ENCODE results near the gene AKAP7.
"Not testable (repeated sequence)": the region's sequence is repeated elsewhere in the genome, so short reads cannot be mapped to it uniquely, and the experiment has no call there.

The AKAP7 gene

GRCh38 chr6:131290955-131291354, 155.7 kb downstream of the AKAP7 start:
- DNase-seq (ENCODE audit: low read depth, low spot score): no peak

GRCh38 chr6:131292145-131292938, 157.1 kb downstream of the AKAP7 start:
- DNase-seq (ENCODE audit: low read depth, low spot score): peak; percentile 66

- DNase-seq (ENCODE audit: low read depth, low spot score): no peak
Measured at GRCh38 chr6:131293472-131293911, 158.2 kb downstream of the AKAP7 start.

DNA sequence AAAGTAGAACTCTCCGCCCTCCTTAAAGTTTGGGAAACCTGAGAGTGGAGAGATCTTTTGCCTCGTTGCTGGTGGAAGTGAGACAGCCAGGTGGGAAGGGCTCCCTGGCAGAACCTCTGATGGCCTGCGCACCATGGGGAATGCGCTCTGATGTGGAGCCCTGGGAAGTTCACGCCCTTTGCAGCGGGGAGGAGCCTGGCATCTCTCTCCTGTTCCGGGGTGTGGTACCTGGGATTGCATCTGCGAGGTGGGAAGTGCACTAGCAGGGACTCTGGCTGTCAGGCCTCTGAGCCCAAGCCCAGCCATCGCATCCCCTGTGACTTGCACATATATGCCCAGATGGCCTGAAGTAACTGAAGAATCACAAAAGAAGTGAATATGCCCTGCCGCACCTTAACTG, 159.8 kb downstream of the AKAP7 start:
- DNase-seq (ENCODE audit: low read depth, low spot score): peak; percentile 96

DNA sequence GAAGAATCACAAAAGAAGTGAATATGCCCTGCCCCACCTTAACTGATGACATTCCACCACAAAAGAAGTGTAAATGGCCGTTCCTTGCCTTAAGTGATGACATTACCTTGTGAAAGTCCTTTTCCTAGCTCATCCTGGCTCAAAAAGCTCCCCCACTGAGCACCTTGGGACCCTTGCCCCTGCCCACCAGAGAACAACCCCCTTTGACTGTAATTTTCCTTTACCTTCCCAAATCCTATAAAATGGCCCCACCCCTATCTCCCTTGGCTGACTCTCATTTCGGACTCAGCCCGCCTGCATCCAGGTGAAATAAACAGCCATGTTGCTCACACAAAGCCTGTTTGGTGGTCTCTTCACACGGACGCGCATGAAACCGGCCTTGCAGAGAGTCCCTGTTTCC, 165.6 kb downstream of the AKAP7 start:
- DNase-seq (ENCODE audit: low read depth, low spot score): peak; percentile 37

DNA sequence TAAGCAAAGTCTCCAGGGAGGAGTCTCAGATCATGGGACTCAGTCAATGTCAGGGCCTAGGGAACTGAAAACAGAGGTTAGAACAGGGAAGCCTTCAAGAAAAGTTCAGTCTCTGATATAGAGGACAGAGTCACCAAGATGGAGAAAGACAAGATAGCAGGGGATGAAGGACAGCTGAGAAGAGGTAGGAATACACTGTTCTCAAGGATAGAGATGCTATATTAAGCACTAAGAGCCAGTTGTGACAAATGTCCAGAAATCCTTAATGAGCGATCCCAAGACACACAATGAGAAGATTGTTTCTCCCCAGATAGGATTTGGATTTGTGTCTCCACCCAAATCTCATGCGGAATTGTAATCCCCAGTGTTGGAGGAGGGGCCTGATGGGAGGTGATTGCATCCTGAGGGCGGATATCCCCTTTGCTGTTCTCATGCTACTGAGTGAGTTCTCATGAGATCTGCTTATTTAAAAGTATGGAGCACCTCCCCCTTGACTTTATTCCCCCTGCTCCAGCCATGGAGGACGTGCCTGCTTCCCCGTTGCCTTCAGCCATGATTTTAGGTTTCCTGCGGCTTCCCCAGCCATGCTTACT, 168.2 kb downstream of the AKAP7 start:
- no peak for DNase-seq (ENCODE audit: low read depth, low spot score)

- DNase-seq (ENCODE audit: low read depth, low spot score): no peak
Measured at GRCh38 chr6:131305037-131305850, 170.0 kb downstream of the AKAP7 start.

- no peak for DNase-seq (ENCODE audit: low read depth, low spot score)
Measured at GRCh38 chr6:131309437-131309836, 174.2 kb downstream of the AKAP7 start.

- DNase-seq (ENCODE audit: low read depth, low spot score): no peak
Measured at GRCh38 chr6:131314838-131315237, 179.6 kb downstream of the AKAP7 start.

GRCh38 chr6:131316654-131317053, 181.4 kb downstream of the AKAP7 start:
- DNase-seq (ENCODE audit: low read depth, low spot score): no peak

- no peak for DNase-seq (ENCODE audit: low read depth, low spot score)
Measured at GRCh38 chr6:131317516-131317915, 182.2 kb downstream of the AKAP7 start.

- no peak for DNase-seq (ENCODE audit: low read depth, low spot score)
Measured at GRCh38 chr6:131321589-131321988, 186.3 kb downstream of the AKAP7 start.

DNA sequence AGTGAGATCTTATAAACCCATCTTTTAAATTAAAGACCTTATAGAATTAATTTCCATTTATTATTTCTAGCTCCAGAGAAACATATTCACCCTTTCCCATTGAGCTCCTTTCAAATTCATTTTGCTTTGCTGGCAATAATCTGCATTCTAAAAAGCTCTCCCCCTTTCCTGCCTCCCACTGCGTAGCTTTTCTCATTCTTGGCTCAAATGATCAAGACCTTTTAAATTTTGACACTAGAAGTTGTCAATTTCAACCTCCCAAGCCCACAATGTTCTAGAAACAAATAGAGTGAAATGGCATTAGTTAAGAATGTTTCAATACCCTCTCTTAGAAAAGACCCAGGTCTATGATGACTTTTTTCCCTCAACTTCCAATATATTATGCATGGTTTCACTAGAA, 186.9 kb downstream of the AKAP7 start:
- no peak for DNase-seq (ENCODE audit: low read depth, low spot score)

DNA sequence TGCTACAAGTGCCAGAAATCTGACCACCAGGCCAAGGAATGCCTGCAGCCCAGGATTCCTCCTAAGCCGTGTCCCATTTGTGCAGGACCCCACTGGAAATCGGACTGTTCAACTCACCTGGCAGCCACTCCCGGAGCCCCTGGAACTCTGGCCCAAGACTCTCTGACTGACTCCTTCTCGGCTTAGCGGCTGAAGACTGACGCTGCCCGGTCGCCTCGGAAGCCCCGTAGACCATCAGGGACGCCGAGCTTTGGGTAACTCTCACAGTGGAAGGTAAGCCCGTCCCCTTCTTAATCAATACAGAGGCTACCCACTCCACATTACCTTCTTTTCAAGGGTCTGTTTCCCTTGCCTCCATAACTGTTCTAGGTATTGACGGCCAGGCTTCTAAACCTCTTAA, 190.4 kb downstream of the AKAP7 start:
- DNase-seq (ENCODE audit: low read depth, low spot score): not testable (repeated sequence)

DNA sequence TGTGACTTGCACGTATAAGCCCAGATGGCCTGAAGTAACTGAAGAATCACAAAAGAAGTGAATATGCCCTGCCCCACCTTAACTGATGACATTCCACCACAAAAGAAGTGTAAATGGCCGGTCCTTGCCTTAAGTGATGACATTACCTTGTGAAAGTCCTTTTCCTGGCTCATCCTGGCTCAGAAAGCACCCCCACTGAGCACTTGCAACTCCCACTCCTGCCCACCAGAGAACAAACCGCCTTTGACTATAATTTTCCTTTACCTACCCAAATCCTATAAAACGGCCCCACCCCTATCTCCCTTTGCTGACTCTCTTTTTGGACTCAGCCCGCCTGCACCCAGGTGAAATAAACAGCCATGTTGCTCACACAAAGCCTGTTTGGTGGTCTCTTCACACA, 193.5 kb downstream of the AKAP7 start:
- DNase-seq (ENCODE audit: low read depth, low spot score): peak; percentile 74

GRCh38 chr6:131331151-131331550, 195.9 kb downstream of the AKAP7 start:
- no peak for DNase-seq (ENCODE audit: low read depth, low spot score)

GRCh38 chr6:131331873-131332781, 196.9 kb downstream of the AKAP7 start:
- DNase-seq (ENCODE audit: low read depth, low spot score): peak; percentile 42
